ENCODE results near the gene PYURF.

Gene PYURF

GRCh38 chr4:88523325-88524129, at the start of gene PYURF:
PYURF (minus strand) TSS chr4:88523776; CDS start chr4:88523700, 76 bp downstream.
- DNase-seq (ENCODE audit: low read depth in 2 of 2) = peak; percentile 66 to 81

- no peak for DNase-seq (ENCODE audit: low read depth in 2 of 2)
Observed at GRCh38 chr4:88570001-88570400, 46.4 kb upstream of the PYURF start.

GRCh38 chr4:88567591-88567990, 44.0 kb upstream of the PYURF start:
- DNase-seq (ENCODE audit: low read depth in 2 of 2) = no peak

- DNase-seq (ENCODE audit: low read depth in 2 of 2) = no peak
Observed at GRCh38 chr4:88549815-88550214, 26.2 kb upstream of the PYURF start.

- peak; percentile 53 to 71 for DNase-seq (ENCODE audit: low read depth in 2 of 2)
Observed at GRCh38 chr4:88539322-88540068, 15.9 kb upstream of the PYURF start.

GRCh38 chr4:88537709-88538108, 14.1 kb upstream of the PYURF start:
- no peak for DNase-seq (ENCODE audit: low read depth in 2 of 2)

GRCh38 chr4:88535090-88535755, 11.6 kb upstream of the PYURF start:
- DNase-seq (ENCODE audit: low read depth in 2 of 2) = no peak

- DNase-seq (ENCODE audit: low read depth in 2 of 2) = no peak
Observed at GRCh38 chr4:88533937-88534750, 10.6 kb upstream of the PYURF start.

GRCh38 chr4:88533088-88533790, 9.7 kb upstream of the PYURF start:
- DNase-seq (ENCODE audit: low read depth in 2 of 2) = no peak

- no peak for DNase-seq (ENCODE audit: low read depth in 2 of 2)
Observed at GRCh38 chr4:88531549-88531948, 8.0 kb upstream of the PYURF start.

GRCh38 chr4:88528861-88529260, 5.3 kb upstream of the PYURF start:
- DNase-seq (ENCODE audit: low read depth in 2 of 2) = no peak

GRCh38 chr4:88527787-88528186, 4.2 kb upstream of the PYURF start:
- no peak for DNase-seq (ENCODE audit: low read depth in 2 of 2)

- DNase-seq (ENCODE audit: low read depth in 2 of 2) = no peak
Observed at GRCh38 chr4:88526221-88526815, 2.7 kb upstream of the PYURF start.

- no peak for DNase-seq (ENCODE audit: low read depth in 2 of 2)
Observed at GRCh38 chr4:88524171-88524570, 595 bp upstream of the PYURF start.

GRCh38 chr4:88522702-88523324, 763 bp downstream of the PYURF start:
- peak in 1 of 2 donors; percentile 28 for DNase-seq (ENCODE audit: low read depth in 2 of 2)

- no peak for DNase-seq (ENCODE audit: low read depth in 2 of 2)
Observed at GRCh38 chr4:88518911-88519310, 4.7 kb downstream of the PYURF start.

- DNase-seq (ENCODE audit: low read depth in 2 of 2) = no peak
Observed at GRCh38 chr4:88517825-88518224, 5.8 kb downstream of the PYURF start.

- DNase-seq (ENCODE audit: low read depth in 2 of 2) = no peak
Observed at GRCh38 chr4:88516746-88517145, 6.8 kb downstream of the PYURF start.

- DNase-seq (ENCODE audit: low read depth in 2 of 2) = no peak
Observed at GRCh38 chr4:88514557-88515511, 8.7 kb downstream of the PYURF start.

Data from stimulated activated CD4-positive, alpha-beta T cell treated with anti-CD3 and anti-CD28 coated beads, Interleukin-15, amount 100 ng/mL, for 48 hours (primary cell).